IgD-negative memory B cell (primary cell): ENCODE measurements around the gene INPP5E. TPM values are rescaled to one million over a fixed set of nuclear protein-coding genes. Genes with fewer than 3 reads are reported as not detected.

Experiments used
- H3K27ac Mint-ChIP-seq, 3 donors: one replicate each; pipeline ENCODE4 v1.8.0; 2020 to 2022; ENCODE audit warnings: mild to moderate bottlenecking in 3 of 3, mixed read lengths in 3 of 3, moderate library complexity in 1 of 3
- H3K27me3 Mint-ChIP-seq: one replicate; pipeline ENCODE4 v1.8.0; 2021; ENCODE audit warnings: mixed read lengths
- H3K36me3 Mint-ChIP-seq: one replicate; pipeline ENCODE4 v1.8.0; 2020; ENCODE audit warnings: mild to moderate bottlenecking, mixed read lengths
- H3K4me1 Mint-ChIP-seq, 3 donors: one replicate each; pipeline ENCODE4 v1.8.0; 2020 to 2022; ENCODE audit warnings: mixed read lengths in 3 of 3, mild to moderate bottlenecking in 1 of 3
- H3K4me3 Mint-ChIP-seq, 4 donors: one replicate each; pipeline ENCODE4 v1.8.0; 2020 to 2022; ENCODE audit warnings: mild to moderate bottlenecking in 4 of 4, mixed read lengths in 4 of 4, moderate library complexity in 3 of 4
- H3K9me3 Mint-ChIP-seq, 3 donors: one replicate each; pipeline ENCODE4 v1.8.0; 2020 to 2021; ENCODE audit warnings: mixed read lengths in 3 of 3, mild to moderate bottlenecking in 1 of 3
- polyA plus RNA-seq: library from polyadenylated mRNA; unstranded; fragments of 300-500 nt; fragmentation: Illumina TruSeq; gene quantifications from one replicate; pipeline ENCODE4 v1.2.3, GENCODE V29; 2021

INPP5E gene
- polyA plus RNA-seq, 1 donor from 2014 or later: 6.9 TPM

DNA sequence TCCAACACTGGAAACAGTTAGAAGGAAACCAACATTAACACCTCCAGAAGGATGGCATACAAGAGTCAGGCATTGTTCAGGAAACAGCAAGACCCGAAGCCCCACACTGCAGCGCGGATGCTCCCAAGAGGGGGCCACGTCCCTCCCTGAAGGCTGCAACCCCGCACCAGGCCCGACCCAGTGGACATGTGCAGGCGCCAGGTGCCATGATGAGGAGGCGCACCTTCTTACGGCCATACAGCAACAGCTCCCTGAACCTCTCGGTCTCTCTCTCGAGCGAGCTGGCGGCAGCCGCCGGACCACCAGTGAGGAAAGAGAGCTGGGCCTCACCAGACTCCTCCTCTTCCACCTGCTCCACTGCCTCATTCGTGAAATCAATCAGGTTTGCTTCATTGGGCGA lies 23.0 kb upstream of the INPP5E start:
- H3K9me3 Mint-ChIP-seq: no peaks in the 10 kb centered on the region
- H3K4me3 Mint-ChIP-seq: no peak overlapping the region
- H3K27me3 Mint-ChIP-seq: no peaks in the 10 kb centered on the region
- peaks cover 2% of the 10 kb centered on the region for H3K36me3 Mint-ChIP-seq
- no peak overlapping the region for H3K27ac Mint-ChIP-seq
- no peaks in the 10 kb centered on the region for H3K4me1 Mint-ChIP-seq

DNA sequence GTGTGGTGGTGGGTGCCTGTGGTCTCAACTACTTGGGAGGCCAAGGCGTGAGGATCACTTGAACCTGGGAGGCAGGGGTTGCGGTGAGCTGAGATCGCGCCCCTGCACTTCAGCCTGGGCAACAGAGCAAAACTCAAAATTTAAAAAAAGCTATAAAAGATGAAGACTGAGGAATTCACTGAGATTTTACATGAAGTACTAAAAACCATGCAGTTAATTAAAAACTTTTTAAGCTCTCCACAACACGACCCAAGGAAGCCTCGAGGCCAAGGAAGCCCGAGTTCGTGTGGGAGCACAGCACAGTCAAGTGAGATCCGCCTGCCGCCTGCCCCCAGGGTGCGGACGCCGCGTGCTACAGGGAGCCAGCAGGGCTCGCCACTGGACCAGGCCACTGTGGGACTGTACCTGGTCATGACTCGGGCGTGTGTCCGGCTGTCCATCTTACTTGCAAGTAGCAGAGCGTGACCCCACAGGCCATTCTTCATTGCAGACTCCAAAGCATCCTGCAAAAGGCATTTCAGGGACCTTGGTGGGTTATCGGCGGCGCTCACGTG lies 21.2 kb upstream of the INPP5E start:
- no peak overlapping the region for H3K4me3 Mint-ChIP-seq
- H3K27me3 Mint-ChIP-seq: no peaks in the 10 kb centered on the region
- H3K36me3 Mint-ChIP-seq: no peaks in the 10 kb centered on the region
- H3K9me3 Mint-ChIP-seq: no peaks in the 10 kb centered on the region
- no peaks in the 10 kb centered on the region for H3K4me1 Mint-ChIP-seq
- peak overlapping the region in 1 of 3 donors; percentile 10 for H3K27ac Mint-ChIP-seq

DNA sequence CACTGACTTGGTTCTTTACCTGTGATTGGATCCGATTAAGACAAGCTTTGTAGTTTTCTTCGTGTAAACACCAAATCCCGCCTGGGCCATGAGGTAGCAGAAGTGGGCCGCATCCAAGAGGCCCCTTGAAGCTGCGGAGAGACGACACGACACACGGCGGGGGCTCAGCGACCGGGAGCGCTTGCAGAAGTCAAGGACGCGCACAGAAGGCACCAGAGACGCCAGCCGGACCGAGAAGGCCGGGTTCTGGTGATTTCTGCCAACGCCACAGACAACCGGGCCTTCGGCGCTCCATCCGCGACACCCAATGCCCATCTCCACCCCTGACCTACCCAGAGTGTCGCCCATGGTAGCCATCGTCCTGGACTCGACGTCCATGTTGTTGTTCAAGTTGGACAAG lies 19.8 kb upstream of the INPP5E start:
- Mint-ChIP-seq H3K9me3 (no peaks in the 10 kb centered on the region), H3K27ac (no peak overlapping the region), H3K4me1 (no peaks in the 10 kb centered on the region), H3K36me3 (no peaks in the 10 kb centered on the region), H3K4me3 (no peak overlapping the region), H3K27me3 (no peaks in the 10 kb centered on the region)

DNA sequence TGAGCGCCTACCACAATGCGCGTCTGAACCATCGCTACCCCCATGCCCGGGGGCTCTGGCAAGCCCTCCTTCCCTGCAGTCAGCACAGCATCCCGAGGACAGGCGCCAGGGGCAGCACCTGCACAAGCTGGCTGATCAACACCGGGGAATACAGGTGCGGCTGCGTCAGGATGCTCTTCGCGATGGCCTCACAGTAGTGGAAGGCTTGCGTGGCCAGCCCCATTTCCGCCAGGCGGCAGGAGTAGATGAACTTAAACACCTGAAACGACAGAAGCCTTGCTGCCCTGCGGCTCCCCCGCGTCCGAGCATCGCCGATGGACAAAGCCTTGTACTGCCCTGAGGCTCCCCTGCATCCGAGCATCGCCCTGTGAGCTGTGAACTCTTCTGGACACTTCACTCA lies 17.7 kb upstream of the INPP5E start:
- Mint-ChIP-seq H3K36me3 (no peaks in the 10 kb centered on the region), H3K27ac (no peak overlapping the region), H3K4me1 (no peaks in the 10 kb centered on the region), H3K4me3 (no peak overlapping the region), H3K9me3 (no peaks in the 10 kb centered on the region), H3K27me3 (no peaks in the 10 kb centered on the region)

DNA sequence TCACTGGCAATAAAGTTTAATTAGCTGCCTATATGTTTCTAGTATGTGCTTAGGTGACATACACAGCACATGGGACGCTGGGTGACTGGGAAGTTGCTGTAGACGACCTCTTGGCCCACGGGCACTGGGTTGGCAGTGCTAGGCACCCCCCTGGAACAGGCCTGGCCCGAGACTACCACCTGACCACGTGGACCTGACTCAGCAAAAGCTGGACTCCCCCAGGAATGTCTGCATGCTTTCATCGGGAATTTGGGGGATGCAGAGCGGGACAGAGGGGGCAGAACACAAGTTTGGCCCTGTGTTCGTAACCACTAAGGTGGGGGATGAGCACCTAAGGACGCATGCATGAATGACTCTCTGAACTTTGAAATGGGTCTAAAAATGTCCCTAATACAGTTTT lies 16.6 kb upstream of the INPP5E start:
- Mint-ChIP-seq H3K4me1 (no peaks in the 10 kb centered on the region), H3K36me3 (no peaks in the 10 kb centered on the region), H3K27ac (no peak overlapping the region), H3K4me3 (no peak overlapping the region), H3K9me3 (no peaks in the 10 kb centered on the region), H3K27me3 (no peaks in the 10 kb centered on the region)

DNA sequence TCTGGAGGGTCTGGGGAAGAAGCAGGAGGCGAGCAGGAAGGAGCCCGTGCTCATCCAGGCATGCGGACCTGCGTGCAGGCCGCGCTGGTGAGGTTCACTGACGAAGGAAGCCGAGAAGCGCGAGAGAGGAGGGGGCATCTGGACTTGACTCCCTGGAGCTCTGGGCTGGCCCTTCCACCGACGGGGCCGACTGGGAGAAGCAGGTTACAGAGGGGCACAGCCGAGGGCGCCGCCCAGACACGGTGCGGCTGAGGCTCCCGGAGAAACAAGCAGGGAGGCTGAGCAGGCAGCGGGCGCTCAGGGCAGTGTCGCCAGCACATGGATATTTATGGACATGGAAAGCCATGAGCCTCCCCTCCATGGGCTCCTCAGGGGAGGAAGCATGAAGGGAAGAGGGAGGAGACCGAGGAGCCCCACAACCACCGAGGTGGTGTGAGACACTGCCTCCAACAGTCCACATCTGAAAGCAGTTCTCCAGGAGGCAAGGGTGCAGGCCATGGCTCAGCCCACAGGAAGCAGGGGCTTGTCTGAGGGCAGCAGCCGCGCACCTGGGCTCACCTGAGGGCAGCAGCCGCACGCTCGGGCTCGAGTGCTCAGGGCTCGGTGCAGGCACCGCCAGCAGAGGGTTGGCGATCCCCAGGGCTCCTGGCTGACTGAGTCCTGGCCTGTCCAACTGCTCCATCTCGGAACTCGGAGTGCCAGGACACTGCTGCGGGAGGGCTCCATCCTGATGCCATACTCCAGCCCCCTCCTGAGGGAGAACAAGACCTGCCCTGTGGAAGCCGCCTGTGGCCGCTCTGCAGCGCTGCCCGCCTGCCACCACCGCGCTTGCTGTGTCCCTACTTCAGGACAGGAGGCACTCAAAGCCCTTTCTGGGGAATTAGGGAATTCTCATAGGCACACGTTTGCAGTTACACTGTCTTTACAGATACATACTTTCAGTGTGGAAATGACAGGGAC lies 15.7 kb upstream of the INPP5E start:
- peak overlapping the region in 1 of 4 donors; percentile 67 for H3K4me3 Mint-ChIP-seq

DNA sequence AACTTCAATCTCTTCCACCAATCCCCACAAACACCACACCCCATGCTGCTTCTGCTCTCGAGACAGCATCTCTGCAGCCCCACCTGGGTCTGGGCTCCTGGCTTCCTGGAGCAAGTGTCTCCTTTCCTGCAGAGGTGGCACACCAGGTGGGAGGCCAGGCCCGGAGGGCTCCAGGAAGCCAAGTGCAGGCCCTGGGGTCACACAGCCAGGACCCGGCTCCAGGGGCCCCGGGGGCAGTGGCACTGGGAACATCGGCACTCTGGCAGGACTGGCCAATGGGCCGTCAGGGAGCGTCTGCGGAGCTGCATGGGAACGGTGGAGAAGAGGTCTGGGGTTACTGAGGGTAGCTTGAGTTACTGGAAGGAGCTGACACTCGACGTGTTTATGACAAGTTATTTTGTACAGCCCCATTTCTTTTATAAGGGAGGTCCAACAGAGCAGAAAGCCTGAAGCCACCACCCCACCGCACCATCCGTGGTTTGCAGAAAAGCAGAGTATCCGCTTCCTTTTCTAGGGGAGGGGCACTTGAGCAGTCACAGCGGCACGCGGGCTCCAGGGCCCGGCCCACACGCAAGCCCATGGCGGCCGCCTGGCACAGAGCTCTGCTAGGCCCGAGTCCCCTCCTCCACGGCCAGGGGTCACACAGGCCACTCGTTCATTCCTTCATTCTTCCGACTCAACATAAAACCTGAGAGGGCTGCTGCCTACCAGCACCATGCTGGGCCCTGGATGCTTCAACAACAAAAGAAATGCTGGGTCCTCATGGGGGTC lies 14.6 kb upstream of the INPP5E start:
- H3K27ac Mint-ChIP-seq: peak overlapping the region in 1 of 3 donors; percentile 27
- no peaks in the 10 kb centered on the region for H3K27me3 Mint-ChIP-seq
- H3K36me3 Mint-ChIP-seq: no peaks in the 10 kb centered on the region

More for the DNA sequence above, 15.7 kb upstream of the INPP5E start:
- no peaks in the 10 kb centered on the region for H3K36me3 Mint-ChIP-seq
- no peaks in the 10 kb centered on the region for H3K9me3 Mint-ChIP-seq
- no peaks in the 10 kb centered on the region for H3K4me1 Mint-ChIP-seq
- no peaks in the 10 kb centered on the region for H3K27me3 Mint-ChIP-seq
- no peak overlapping the region for H3K27ac Mint-ChIP-seq

DNA sequence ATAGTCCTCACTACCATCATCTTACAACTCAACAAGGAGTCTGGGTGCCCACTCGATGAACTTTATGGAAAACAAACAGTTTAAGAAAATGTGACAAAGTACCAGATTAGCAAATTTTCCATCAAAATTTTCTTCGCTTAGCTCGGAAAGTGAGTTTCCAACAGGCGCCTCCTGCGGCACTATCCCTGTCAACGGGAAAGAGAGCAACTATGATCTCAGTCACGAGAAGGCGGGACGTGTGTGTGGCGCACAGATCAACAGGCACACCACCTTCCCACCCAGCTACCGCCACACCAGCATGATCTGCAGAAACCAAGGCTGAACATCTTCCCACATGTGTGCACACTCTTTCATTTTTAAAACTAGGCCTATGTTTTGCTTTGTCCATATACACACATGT lies 13.7 kb upstream of the INPP5E start:
- Mint-ChIP-seq H3K4me1 (no peaks in the 10 kb centered on the region), H3K4me3 (no peak overlapping the region), H3K36me3 (no peaks in the 10 kb centered on the region), H3K9me3 (no peaks in the 10 kb centered on the region), H3K27me3 (no peaks in the 10 kb centered on the region), H3K27ac (peak overlapping the region in 1 of 3 donors; percentile 73)

More for the DNA sequence above, 14.6 kb upstream of the INPP5E start:
- Mint-ChIP-seq H3K4me3 (peak overlapping the region in 1 of 4 donors; percentile 67), H3K9me3 (no peaks in the 10 kb centered on the region), H3K4me1 (no peaks in the 10 kb centered on the region)

DNA sequence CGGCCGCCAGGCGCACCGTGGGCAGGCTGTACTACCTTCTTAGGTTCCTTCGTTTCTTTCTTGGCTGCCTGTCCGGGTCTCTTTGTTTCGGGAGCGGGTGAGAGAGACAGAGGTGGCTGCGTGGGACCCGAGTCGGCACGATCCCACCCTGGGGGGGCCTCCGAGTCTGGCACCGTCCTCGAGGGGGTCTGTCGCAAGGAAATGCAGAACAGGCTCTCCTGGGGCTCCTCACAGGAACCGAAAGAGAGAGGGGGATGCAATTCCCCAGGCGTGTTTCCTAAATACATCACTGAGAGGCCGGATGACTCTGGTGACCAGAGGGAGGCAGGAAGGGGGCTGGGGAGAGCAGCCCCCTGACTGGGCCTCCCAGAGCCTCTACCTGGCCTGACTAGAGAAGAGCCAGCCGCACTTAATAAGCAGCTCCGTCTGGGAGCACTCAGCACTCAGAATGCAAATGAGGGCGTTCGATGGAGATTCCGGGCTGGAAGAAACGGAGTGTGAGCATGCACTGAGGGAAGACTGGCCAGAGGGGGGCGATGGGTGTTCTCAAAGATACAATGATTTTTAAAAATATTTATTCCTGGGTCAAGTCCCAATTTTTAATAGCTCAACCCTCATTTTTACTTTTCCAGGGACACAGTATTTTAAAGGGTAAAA lies 11.7 kb upstream of the INPP5E start:
- Mint-ChIP-seq H3K27me3 (no peaks in the 10 kb centered on the region), H3K27ac (no peak overlapping the region), H3K4me3 (no peak overlapping the region), H3K4me1 (no peaks in the 10 kb centered on the region), H3K9me3 (no peaks in the 10 kb centered on the region), H3K36me3 (no peaks in the 10 kb centered on the region)

DNA sequence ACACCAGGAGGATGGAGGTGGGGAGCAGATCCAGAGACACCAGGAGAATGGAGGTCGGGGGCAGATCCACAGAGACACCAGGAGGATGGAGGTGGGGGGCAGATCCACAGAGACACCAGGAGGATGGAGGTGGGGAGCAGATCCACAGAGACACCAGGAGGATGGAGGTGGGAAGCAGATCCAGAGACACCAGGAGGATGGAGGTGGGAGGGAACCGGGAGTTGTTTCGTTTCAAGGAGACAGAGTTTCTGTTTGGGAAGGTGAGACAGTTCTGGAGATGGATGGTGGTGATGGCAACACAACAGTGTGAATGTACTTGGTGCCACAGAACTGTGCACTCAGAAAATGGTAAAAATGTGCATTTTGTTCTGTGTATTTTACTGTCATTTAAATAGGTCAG lies 9.0 kb upstream of the INPP5E start:
- Mint-ChIP-seq H3K27me3 (no peaks in the 10 kb centered on the region), H3K4me3 (no peak overlapping the region), H3K36me3 (no peaks in the 10 kb centered on the region), H3K4me1 (no peaks in the 10 kb centered on the region), H3K27ac (no peak overlapping the region), H3K9me3 (no peaks in the 10 kb centered on the region)

DNA sequence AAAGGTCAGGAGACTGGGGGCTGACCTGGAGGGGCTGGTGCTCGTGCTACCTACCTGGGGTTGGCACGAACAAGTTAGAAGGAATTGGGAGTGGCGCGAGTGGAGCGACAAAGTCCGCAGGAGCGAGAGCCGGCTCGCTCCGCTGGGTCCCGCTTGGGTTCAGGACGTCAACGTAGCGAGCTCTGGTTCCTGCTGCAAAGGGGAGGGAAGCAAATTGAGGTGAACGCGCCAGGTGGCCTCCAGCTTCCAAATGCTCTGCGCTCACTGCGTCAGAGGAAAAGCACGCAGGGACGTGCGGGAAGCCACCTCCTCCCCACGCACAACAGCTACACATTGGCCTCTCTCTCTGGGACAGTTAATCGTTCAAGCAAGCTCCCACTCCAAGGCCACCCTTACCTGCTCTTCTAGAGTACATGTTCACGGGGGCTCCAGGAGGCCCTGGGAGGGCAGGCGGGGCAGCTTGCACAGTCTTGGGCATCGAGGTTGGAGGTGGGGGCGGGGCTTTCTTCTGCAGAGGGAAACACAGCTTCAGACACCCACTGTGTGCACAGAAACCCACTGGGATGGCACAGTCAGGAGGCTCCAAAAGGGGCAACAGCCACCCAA lies 7.6 kb upstream of the INPP5E start:
- Mint-ChIP-seq H3K36me3 (no peaks in the 10 kb centered on the region), H3K9me3 (no peaks in the 10 kb centered on the region), H3K27me3 (no peaks in the 10 kb centered on the region), H3K27ac (no peak overlapping the region), H3K4me1 (no peaks in the 10 kb centered on the region), H3K4me3 (peak overlapping the region in 1 of 4 donors; percentile 26)

DNA sequence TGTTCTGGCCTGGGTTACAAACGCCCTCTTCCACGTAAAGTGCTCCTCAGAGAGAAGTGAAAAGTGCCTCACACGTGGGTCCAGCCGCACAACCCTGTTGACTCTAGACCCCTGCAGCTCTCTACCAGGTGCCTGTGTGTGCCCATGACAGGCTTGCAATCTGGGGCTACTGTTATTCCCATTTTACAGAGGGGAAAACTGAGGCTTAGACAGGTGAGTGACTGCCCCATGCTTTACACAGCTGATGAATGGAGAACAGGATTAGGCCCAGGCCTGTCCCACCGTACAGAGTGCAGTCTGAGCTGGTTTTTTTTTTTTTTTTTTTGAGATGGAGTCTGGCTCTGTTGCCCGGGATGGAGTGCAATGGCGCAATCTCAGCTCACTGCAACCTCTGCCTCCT lies 6.2 kb upstream of the INPP5E start:
- Mint-ChIP-seq H3K27ac (peak overlapping the region in 1 of 3 donors; percentile 19), H3K4me1 (no peaks in the 10 kb centered on the region), H3K4me3 (no peak overlapping the region)

DNA sequence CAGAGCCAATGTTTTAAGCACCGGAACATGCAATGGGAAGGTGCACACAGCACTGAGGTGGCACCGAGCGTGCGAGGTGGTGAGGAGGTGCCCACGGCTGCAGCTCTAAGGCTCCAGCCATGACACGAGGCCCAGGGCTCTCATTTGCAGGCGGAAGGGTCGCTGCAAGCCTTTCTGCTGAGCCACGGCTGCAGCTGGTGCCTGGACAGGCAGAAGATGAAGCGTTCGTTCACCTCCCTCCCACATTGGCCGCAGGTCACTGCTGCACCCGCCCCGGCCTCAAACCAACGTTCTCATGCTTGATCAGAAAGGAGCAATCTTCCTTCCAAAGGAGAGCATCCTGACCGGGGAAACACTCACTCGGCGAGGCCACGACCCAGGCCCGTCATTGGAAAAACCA lies 4.5 kb upstream of the INPP5E start:
- no peaks in the 10 kb centered on the region for H3K36me3 Mint-ChIP-seq
- no peaks in the 10 kb centered on the region for H3K9me3 Mint-ChIP-seq
- H3K27ac Mint-ChIP-seq: no peak overlapping the region
- no peak overlapping the region for H3K4me3 Mint-ChIP-seq
- H3K4me1 Mint-ChIP-seq: peaks cover 0 to 2% (median 0%) of the 10 kb centered on the region in 3 donors
- H3K27me3 Mint-ChIP-seq: no peaks in the 10 kb centered on the region

More for the DNA sequence above, 6.2 kb upstream of the INPP5E start:
- Mint-ChIP-seq H3K27me3 (no peaks in the 10 kb centered on the region), H3K9me3 (no peaks in the 10 kb centered on the region), H3K36me3 (no peaks in the 10 kb centered on the region)

DNA sequence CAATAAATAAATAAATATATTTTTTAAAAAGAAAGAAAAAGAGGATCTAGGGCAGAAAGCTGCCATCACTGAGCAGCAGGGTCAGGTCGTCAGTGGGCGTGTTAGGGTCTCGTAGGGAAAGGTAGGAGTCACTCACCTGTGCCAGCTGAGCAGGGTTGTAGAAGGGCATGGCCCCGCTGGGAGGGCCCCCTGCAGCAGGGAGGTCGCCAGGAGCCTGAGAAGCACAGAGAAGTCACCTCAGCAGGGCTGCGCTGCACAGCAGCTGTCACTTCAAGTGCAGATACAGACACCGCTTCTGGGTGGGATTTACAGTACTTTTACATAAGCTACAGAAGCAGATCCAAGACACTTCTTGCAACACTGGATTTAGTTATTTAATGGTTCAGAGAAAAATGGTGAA lies 4.0 kb upstream of the INPP5E start:
- Mint-ChIP-seq H3K27me3 (no peaks in the 10 kb centered on the region), H3K4me3 (no peak overlapping the region), H3K9me3 (no peaks in the 10 kb centered on the region), H3K36me3 (no peaks in the 10 kb centered on the region), H3K27ac (no peak overlapping the region), H3K4me1 (peaks cover 0 to 2% (median 0%) of the 10 kb centered on the region in 3 donors)
